ENCODE measurements around the gene HS6ST3.

The HS6ST3 gene

GRCh38 chr13:96342852-96343465 lies 253.1 kb downstream of the HS6ST3 start:
- DNase-seq, result no peak

GRCh38 chr13:96346921-96347320 lies 257.0 kb downstream of the HS6ST3 start:
- DNase-seq, result no peak

- DNase-seq, result no peak
Observed at GRCh38 chr13:96373597-96373996, 283.7 kb downstream of the HS6ST3 start.

- DNase-seq, result no peak
Observed at GRCh38 chr13:96377835-96378234, 287.9 kb downstream of the HS6ST3 start.

- DNase-seq, result no peak
Observed at GRCh38 chr13:96379967-96380366, 290.1 kb downstream of the HS6ST3 start.

GRCh38 chr13:96381681-96382080 lies 291.8 kb downstream of the HS6ST3 start:
- DNase-seq, result no peak

- no peak for DNase-seq
Observed at GRCh38 chr13:96388598-96388997, 298.7 kb downstream of the HS6ST3 start.

- DNase-seq, result no peak
Observed at GRCh38 chr13:96391606-96392005, 301.7 kb downstream of the HS6ST3 start.

GRCh38 chr13:96397807-96398206 lies 307.9 kb downstream of the HS6ST3 start:
- no peak for DNase-seq

GRCh38 chr13:96398486-96398885 lies 308.6 kb downstream of the HS6ST3 start:
- DNase-seq, result no peak

- DNase-seq, result no peak
Observed at GRCh38 chr13:96403241-96403640, 313.3 kb downstream of the HS6ST3 start.

GRCh38 chr13:96403651-96404050 lies 313.7 kb downstream of the HS6ST3 start:
- DNase-seq, result no peak

- no peak for DNase-seq
Observed at GRCh38 chr13:96415831-96416385, 326.0 kb downstream of the HS6ST3 start.

GRCh38 chr13:96417939-96418685 lies 328.2 kb downstream of the HS6ST3 start:
- DNase-seq, result no peak

- no peak for DNase-seq
Observed at GRCh38 chr13:96421314-96421713, 331.4 kb downstream of the HS6ST3 start.

GRCh38 chr13:96422002-96422401 lies 332.1 kb downstream of the HS6ST3 start:
- DNase-seq, result no peak

- no peak for DNase-seq
Observed at GRCh38 chr13:96426167-96426566, 336.3 kb downstream of the HS6ST3 start.

- no peak for DNase-seq
Observed at GRCh38 chr13:96428911-96429310, 339.0 kb downstream of the HS6ST3 start.

- DNase-seq, result no peak
Observed at GRCh38 chr13:96431044-96431581, 341.2 kb downstream of the HS6ST3 start.

GRCh38 chr13:96444676-96445075 lies 354.8 kb downstream of the HS6ST3 start:
- no peak for DNase-seq

- no peak for DNase-seq
Observed at GRCh38 chr13:96449920-96450319, 360.0 kb downstream of the HS6ST3 start.

GRCh38 chr13:96450326-96451020 lies 360.6 kb downstream of the HS6ST3 start:
- no peak for DNase-seq

GRCh38 chr13:96454466-96454865 lies 364.6 kb downstream of the HS6ST3 start:
- DNase-seq, result no peak

Measured in AML-193 (cell line).